LoVo (cell line): Measurements from ENCODE around the gene KLKB1.
"Not testable (repeated sequence)": the region's sequence is repeated elsewhere in the genome, so short reads cannot be mapped to it uniquely, and the experiment has no call there.

Experiments
- DNase-seq: peaks from one replicate; pipeline ENCODE4 v3.0.0-alpha.2; 2016; ENCODE audit warnings: low spot score

Gene KLKB1

DNA sequence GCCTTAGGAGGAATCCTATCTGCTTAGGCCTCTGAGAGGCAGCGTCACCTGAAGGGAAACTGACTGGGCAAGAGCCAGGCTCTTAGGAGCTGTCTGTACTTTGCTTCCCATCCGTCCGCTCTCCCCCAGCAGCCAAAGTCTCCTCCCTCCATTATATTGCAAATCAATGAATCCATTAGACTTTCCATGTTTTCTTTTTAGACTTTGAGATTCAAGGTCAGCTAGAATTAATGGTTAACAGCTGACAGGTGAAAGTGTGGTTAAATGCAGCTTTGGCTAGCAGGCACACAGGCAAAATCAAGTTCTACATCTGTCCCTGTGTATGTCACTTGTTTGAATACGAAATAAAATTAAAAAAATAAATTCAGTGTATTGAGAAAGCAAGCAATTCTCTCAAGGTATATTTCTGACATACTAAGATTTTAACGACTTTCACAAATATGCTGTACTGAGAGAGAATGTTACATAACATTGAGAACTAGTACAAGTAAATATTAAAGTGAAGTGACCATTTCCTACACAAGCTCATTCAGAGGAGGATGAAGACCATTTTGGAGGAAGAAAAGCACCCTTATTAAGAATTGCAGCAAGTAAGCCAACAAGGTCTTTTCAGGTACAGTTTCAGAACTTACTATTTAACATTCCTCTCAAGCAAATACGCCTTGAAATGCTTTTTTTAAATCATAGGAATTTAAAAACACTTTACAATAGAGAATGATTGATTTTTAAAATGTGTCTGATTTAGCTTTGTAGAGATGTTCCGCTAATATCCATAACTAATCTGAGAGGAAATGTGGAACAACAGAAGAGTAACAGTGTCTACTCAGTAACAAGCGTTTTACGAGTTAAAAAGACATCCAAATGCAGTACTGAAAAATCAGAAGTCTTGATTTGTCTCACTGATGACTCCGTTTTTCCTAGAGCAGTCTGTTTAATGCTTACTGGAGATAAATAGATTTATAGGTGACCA lies 38.7 kb downstream of the KLKB1 start, which contains the start of gene F11:
TSS of gene F11 (plus strand) at position 507 of the 970 bp plus-strand sequence. CDS start 948 bp downstream, outside the sequence.
- DNase-seq = no peak

DNA sequence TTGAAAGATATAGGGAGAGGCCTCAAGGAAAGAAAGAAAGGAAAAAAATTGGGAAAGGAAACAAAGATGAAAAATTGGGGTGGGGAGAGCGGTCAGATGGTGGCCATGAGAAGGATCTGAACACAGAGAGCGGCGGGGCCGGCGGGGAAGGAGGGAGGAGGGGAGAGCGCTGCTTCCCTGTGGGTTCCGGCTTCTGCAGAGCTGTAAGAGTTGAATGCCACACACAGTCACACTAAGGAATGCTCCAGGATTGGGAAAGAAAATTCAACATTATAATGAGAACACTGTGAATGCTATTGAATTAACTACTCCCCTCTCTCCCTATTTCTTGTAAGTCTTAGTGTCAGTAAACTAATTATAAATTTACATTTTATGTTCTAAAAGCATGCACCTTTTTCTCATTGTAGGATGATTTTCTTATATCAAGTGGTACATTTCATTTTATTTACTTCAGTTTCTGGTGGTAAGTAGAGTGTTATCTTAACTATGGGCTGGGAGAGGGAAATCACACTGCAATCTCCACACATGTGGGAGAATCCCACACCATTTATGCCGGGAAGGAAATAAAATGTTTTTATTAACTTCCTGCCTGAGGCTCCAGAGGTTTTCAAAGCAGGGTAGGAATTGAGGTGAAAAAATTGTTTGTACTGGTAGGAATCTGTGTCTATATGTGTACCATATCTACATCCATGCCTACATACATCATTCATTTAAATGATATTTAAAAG lies 39.6 kb downstream of the KLKB1 start:
- DNase-seq = no peak

DNA sequence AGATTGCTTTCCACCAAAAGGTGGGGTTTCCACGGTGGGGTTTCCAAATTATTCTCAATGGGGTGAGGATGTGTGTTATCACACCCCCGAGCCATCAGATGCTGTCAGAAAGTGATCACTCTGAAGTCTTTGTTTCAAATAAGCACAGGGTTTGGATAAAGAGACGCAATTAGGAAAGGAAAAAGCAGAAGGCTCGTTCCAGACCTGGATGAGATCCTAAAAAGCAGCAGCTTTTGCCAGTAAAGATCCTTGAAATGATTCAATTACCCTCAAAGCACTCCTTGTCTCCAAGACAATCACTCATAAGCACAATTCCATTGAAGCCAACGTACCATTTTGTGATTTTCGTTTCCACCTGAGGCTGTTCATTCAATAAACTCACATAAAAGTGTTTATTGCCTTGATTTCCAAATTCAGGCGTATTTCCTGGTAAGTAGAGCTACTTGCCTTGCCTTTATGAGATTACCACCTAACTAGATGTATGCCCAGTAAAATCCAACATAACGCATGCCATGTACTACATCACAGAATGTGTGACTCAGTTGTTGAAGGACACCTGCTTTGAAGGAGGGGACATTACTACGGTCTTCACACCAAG lies 43.9 kb downstream of the KLKB1 start:
- no peak for DNase-seq

DNA sequence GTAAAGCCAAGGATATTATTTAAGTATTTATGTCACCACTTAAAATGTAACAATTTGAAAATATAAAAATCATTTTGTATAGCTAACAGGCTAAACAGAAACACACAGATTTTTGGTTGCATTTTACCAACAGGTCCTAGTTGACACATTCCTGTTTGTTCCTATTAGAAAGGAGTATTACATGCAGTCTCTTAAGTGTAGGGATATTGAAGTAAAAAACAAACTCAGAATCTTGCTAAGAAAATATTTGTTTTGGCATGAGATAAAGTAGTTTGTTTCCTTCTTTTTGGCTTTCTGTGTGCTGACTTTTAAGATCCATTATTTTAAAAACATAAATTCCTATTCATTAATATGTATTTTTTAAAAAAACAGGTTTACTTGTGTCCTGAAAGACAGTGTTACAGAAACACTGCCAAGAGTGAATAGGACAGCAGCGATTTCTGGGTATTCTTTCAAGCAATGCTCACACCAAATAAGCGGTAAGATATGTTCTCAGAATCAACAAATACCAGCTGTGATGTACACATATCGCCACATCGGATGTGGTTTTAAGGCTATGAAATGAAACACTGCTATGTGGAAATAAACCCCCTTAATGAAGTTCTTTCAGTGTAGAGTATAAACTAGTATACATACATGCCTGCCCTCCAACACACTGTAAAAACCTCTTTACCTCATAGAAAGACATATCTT lies 45.5 kb downstream of the KLKB1 start:
- no peak for DNase-seq

DNA sequence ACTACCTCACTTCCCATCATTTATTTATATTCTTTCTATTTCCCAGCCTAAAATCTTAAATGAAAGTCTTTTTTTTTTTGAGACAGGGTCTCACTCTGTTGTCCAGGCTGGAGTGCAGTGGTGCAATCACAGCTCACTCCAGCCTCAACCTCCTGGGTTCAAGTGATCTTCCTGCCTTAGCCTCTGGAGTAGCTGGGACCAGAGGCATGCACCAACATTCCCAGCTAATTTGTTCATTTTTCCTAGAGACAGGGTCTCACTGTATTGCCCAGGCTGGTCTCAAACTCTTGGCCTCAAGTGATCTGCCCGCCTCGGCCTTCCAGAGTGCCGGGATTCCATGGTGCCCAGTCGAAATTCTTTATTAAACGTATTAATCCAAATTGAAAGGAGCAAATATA lies 46.1 kb downstream of the KLKB1 start:
- not testable (repeated sequence) for DNase-seq

DNA sequence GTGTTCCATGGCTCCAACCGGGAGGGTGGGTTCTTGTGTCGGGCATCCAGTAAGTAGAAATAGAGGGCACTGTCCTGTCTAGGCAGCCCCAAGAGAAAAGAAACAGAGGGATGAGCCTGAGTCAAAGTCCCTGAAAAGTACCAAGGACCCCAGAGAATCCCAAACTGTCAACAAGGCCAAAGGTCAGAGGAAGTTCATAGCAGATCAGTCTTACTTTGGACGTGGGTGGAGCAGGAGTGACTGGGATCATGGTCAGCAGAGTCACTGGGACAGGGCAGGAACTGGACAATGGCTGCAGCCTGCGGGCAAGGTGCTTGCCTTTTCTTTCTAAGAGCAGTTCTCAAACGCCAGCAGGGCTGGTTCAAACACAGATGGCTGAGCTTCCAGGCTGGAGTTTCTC lies 56.0 kb downstream of the KLKB1 start:
- DNase-seq = no peak

DNA sequence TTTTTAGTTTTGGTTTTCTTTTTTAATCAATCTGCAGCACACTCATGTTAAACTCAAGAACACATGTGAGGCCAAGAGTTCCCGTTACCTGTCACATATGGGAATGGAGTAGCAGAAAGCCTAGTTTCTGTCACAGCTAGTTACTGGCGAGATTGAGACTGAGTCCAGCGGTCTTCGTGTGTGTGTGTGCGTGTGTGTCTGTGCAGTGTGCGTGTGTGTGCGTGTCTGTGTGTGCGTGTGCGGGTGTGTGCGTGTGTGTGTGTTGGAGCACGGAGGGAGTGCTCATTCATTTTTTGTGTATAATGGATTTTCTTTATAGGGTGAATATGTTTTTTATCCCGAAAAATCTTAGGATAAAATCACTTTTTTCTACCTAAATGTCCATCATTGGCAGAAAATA lies 57.8 kb downstream of the KLKB1 start:
- no peak for DNase-seq

DNA sequence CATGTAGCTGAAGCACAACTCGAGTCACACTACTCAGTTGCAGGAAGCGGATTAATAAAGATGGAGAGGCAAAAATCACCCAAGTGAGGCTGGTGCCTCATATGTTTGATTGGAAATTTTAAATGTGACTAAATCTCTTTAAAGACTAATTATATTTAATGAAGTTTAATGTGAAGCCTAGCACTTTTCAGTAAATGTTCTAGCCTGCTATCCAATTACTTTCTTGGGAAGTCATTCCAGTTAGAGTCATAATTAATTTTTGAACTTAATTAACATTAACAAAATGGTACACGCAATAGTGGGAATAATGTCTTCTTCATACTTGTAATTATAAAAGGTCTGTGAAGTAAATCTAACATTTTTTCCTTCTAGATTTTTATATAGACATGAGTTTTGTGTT lies 59.3 kb downstream of the KLKB1 start:
- DNase-seq = no peak

DNA sequence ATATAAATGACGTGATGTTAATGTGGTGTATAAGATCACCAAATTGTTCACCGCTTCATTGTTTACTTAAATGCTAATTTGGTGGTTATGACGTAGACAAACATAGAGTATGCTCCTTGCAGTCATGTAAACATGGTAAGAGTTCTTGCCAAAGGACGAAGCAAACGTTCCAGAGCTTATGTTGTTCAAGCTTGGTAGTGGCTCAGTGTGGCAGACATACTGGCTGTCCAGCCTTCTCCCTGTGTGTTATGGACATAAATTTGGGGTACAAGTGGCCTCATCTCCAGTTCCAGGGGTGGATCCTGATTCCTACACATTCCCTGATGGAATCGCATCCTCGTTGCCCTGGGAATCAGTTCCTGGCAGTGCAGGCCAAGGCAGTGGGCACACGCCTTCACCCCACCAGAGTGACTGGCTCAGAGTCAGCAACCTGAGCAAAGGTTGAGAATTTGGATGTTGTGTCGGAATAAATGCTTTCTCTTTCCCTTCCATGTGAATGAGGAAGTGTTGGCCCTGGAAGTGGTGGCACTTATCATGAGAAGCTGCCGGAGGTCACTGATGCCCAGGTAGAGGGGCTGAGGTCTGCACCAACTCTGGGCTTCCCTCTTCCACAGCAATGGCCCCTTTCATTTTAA lies 64.1 kb downstream of the KLKB1 start:
- DNase-seq = no peak

DNA sequence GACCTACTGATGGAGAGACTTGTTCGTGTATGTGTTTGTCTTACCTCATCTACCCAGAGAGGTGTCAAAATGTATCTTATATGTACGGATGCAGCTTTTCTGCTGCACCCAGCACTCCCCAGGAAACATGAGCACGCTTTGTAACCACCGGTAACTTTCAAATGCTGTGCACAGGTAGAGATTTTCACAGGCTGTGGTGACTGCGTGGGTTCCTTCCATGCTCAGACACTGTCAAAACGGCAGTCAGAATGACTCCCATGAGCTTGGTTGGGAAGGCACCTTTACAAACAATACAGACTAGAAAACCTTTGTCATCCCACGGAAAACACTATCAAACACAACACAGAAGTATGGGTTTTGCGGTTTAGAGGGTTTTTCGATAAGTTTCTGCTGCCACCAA lies 66.9 kb downstream of the KLKB1 start:
- DNase-seq = no peak

DNA sequence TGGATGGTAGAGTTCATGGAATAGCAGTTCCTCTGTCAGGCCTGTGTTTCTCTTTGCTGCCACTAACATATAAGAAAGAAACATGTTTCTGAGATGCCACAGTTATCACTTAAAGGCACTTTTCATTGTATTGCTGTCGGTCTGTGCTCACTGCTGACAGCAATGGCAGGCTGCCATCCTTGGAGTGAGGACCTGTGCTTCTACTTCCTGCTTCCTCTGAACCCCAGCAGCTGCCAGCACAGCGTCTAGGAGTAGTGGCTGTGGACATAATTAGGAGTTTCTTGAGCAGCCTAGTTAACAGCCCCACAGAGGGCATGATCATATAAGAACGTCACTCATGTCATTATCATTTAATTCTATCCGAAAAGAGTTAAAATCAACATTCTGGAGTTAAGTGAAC lies 69.2 kb downstream of the KLKB1 start:
- DNase-seq = no peak

DNA sequence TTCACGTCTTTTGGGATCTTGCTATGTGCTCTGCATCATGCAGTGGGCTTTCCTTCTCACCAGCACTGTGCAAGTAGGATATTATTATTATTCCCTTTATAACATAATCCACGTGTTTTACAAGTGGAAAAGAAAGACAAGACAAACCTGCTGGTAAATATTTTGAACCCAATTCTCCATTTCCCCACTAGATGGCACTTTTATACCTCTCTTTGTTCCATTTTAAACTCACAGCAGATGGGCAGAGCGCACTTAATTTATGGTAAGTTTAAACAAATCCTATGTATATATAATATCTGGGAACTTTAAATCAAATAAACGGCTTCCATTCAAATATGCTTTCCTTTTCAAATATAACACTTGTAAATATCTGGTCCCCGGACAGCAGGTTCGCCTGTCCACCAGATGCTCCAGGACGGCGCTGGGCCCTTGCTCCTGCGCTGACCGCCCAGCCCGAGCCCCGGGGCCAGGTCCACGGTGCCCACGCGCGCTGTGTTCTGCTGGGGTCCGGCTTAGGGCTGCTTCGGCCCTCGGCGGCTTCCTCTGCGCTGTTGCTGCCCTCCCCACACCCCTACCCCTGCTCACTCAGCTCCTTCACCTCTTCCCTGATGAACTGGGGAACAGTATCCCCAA lies 69.8 kb downstream of the KLKB1 start:
- peak; percentile 54 for DNase-seq

DNA sequence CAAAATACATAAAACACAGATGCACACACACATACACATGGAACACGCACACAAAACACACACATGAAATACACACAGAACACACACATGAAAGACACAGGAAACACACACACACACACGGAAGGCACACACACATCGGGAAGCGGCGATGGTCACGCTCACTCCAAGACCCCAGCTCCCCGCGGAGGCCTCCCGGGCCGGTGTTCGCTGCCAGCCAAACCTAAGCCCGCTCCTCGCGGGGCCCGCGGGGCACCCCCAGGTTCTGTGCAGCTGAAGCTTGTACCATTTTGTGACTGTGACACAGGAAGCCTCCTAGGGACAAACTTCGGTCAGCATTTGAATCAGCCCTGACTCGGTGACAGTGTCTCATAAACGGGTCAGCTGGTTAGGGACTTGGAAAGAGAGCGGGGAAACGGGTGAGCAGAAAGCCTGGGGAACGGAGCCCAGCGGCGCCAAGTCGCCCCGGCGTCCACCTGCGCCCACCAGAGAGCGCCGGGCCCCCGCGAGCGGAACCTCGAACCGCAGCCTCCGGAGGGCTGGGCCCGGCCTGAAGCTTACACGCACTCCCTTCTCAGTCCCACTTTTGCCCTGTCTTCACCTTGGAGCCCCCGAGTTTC lies 70.8 kb downstream of the KLKB1 start:
- DNase-seq = no peak

DNA sequence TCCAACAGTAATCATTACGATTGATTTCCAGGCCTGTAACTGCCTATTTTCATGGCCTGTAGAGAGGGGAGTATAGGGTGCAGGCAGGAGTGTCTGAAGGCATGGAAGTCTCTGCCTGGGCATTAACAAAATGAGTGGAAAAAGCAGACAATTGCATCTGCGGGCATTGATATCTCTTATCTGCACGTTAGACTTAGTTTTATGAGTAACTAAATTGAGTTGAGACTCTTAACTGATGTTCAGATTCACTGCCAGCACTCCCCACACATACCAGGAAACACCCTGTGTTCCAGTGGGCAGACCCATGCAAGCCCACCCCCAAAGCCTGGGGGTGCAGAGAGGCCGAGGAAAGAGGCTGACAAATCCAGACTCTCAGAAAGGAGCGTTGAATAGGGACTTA lies 72.0 kb downstream of the KLKB1 start:
- no peak for DNase-seq

DNA sequence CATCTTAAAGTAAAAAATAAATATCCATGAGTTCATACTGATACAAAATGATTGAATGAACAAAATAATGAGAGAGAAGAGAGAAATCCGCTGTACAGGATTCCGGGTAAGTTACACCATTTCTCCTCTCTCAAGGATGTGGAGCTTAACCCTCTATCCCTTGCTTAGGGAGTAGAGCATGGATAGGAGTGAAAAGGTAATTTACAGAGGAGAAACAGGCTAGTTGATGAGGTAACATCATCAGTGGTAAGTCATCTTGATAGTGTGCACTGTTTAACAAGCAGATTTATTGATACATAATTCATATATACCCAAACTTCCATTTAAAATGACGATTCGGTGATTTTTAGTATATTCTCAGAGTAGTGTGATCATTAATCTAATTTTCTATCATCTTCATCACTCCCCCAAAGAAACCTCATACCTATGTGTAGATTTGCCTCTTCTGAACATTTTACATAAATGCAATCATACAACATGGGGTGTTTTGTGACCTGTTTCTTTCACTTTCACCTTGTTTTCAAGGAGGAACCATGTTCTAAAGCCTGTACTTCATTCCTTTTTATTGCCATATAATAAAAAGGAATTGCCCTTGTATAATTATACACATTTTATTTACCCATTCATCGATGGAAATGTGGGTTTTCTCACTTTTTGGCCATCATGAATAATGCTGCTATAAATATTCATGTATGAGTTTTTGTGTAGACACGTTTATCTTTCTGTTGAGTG lies 73.5 kb downstream of the KLKB1 start:
- DNase-seq = no peak

DNA sequence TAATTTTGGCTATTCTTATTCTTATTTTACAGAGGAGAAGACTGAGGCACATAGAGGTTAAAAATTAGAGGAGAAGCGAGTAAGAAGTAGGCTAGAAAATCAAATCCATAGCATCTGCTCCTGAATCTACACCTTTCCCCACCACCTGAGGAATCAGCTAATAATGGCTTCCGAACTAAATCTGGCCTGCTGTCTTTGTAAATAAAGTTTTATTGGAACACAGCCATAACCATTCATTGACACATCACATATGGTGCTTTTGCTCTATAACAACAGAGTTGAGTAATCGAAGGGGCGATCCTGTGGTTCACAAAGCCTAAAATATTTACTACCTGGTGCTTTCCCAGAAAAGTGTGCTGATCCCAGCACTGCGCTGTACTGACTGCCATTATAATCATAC lies 76.9 kb downstream of the KLKB1 start:
- no peak for DNase-seq

DNA sequence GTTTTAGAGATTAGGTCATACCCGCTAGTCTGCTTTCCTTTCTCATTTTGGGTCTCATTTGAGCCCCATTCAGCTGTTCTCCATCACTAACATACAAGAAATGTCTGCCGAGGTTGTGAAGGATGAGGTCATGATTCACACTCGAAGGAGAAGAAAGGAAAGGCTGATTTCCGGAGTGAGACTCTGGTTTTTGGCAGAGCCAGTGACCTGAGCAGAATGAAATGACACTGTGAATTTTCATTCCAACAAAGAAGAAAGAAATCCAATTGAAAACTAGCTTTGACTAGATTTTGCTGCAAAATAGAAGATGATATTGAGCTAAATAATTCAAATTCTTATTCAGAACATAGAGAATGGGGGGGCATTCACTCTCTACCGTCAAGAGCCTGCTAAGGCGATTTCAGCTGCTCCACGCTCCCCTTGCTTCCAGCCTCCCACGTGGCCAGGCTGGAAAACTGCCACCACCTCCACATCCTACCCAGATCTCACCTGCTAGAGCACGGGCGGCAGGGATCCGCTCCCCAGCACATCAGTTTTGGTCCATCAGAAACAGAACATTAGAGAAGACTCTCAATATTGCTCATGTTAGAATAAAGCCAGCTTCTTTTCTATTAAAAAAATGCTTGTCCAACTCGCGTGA lies 77.7 kb downstream of the KLKB1 start:
- DNase-seq = no peak

DNA sequence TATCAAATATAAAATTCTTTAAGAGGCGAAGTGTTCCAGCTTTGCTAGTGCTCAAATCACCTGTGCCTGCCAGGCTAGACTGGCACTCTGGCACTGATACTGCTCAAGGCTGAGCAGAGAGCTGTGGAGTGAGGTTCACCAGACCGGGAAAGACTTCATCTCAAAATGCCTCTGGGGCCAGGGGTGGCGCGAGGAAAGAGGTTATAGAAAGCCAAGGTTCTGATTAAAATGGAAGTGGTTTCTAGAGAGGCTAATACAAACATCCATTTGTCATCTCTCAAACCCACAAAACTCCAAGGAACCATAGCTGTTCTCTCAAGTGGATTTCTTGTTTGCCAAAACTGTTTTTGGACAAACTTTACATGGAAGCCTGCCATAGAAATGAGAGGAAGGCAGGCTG lies 80.2 kb downstream of the KLKB1 start:
- DNase-seq = no peak

DNA sequence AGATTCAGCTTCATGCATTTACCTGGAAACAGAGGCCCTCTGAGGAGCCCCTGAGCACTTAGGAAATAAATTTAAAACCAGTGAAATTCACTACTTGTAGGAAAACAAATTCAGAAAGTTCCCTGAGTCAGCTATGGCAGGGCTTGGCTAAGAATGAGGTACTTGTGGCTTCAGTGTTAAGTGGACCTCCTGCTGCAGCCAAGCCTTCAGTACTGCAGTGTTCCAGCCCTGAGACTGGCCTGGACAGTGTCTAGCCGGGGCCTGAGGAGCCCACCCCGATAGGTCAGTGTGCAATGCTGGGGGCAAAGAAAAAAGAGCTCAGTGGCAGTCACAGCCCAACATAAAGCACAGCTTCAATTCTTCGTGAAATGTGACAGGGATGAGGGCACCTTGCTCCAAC lies 80.6 kb downstream of the KLKB1 start:
- no peak for DNase-seq
